IPS-NIHi7 (cell line): ENCODE data around the gene HNRNPUL1.

Experiments used
- DNase-seq: peaks from one replicate; pipeline ENCODE4 v3.0.0; 2012; ENCODE audit warnings: mixed read lengths; ENCODE audit errors: extremely low spot score

HNRNPUL1 gene

DNA sequence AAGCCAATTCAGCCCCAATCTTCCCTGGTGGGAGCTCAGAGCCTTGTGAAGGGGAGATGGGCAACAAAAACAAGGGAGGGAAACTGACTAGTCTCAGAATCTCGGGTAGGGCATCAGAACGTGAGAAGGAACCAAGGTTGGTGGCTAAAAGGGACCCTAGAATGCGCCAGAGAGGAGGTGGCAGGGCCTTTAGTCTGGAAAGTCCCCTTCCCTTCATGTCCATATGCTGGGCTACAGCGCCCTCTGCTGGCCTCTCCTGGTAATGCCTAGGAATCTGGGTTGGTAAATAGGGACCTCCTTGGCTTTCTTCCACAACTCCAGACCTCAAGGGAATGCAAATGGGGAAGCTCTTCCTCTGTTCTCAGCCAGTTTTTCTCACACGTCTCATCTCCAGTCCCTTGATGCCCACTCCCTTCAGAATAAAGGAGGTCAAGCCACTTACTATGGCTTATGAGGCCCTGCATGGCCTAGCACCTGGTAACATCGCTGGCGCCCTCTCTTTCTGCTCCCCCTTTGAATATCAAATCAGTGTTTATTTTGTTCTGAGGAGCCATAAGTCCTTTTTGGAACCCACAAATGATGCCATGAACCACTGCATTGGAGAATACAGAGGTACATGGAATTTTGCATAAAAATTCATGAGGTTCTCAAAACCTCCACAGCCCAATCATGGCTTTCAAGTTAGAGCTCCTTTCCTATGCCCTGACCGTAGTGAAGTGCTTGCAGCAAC lies 44.4 kb downstream of the HNRNPUL1 start:
- DNase-seq: peak; percentile 84

DNA sequence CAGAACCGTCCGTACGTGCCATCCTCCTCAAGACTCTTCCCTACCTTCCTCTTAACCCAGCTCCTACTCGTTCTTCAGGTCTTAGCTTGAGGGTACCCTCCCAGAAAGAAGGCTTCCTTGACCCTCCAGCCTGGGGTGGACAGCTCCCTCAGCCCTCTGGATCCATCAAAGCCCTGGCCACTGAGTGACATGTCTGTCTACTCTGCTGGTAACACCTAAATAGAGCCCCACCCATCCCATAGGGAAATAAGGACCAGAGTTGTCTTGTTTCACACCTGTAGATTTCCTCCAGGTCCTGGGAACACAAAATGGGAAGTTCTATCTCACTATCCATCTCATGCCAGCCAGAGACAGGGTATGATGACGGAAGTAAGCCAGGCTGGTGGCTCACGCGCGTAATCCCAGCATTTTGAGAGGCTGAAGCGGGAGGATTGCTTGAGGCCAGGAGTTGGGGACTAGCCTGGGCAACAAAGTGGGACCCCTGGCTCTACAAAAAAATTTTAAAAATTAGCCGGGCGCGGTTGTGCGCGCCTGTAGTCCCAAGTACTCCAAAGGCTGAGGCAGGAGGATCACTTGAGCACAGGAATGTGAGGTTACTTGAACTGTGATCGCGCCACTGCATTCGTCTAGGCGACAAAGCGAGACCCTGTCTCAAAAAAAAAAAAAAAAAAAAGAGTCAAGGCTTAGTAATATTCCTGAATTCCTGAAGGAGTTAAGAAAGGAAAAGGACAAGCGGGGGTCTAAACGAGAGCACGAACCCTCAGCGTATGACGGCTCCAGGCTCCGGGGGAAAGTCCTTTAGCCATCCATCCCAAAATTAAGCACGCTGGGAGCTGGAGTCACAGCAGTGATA lies 45.2 kb downstream of the HNRNPUL1 start:
- DNase-seq: no peak

- peak; percentile 92 for DNase-seq
Measured at GRCh38 chr19:41310033-41310831, 46.1 kb downstream of the HNRNPUL1 start, which contains the start of gene CCDC97. CCDC97 (plus strand) TSS chr19:41310172; CDS start chr19:41310311, 139 bp downstream.

DNA sequence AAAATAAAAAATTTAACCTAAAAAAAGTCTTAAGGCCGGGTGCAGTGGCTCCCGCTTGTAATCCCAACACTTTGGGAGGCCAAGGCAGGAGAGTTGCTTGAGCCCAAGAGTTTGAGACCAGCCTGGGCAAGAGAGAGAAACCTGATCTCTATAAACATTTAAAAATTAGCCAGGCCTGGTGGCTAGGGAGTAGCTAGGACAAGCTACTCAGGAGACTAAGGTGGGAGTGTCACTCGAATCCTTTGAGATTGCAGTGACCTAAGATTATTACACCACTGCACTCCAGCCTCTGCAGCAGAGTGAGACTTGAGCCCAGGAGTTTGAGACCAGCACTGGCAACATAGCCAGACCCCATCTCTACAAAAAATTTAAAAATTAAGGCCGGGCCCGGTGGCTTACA lies 46.9 kb downstream of the HNRNPUL1 start:
- no peak for DNase-seq

GRCh38 chr19:41311613-41312012 lies 47.4 kb downstream of the HNRNPUL1 start:
- DNase-seq: no peak

DNA sequence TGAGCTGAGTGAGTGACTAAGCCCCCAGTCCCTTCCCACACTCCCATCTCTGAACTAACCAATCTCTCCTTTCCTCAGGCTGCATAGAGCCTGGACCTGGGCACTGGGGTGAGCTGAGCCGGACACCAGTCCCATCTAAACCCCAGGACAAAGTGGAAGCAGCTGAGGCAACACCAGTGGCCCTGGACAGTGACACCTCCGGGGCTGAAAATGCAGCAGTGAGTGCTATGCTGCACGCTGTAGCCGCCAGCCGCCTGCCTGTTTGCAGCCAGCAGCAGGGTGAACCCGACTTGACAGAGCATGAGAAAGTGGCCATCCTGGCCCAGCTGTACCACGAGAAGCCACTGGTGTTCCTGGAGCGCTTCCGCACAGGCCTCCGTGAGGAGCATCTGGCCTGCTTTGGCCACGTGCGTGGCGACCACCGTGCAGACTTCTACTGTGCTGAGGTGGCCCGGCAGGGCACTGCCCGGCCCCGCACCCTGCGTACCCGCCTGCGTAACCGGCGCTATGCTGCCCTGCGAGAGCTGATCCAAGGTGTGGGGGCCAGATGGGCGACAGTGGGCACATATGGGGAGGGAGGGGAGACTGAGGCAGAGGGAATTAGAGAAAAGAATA lies 52.2 kb downstream of the HNRNPUL1 start:
- no peak for DNase-seq

GRCh38 chr19:41318696-41319499 lies 54.7 kb downstream of the HNRNPUL1 start:
- no peak for DNase-seq

GRCh38 chr19:41319500-41320184 lies 55.5 kb downstream of the HNRNPUL1 start:
- DNase-seq: no peak

- DNase-seq: no peak
Measured at GRCh38 chr19:41320185-41320518, 56.0 kb downstream of the HNRNPUL1 start.

DNA sequence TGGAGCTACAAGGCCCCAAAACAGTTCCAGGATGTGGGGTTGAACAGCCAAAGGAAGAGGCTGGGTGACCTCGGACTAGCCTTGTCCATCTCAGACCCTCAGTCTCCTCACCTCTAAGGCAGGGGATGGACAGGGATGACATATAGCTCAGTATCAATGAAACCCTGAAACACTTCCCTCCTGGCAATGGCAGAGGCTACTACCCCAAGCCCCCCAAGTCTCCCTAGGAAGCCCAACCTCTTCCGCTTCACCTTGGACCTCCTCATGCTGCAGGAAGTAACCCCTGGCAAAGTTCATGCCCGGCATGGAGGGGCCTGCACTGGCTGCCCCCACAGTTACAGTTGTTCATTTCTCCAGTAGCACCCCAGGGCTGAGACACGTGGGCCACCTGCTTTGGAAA lies 56.4 kb downstream of the HNRNPUL1 start:
- DNase-seq: no peak

GRCh38 chr19:41321204-41321599 lies 57.0 kb downstream of the HNRNPUL1 start:
- no peak for DNase-seq

DNA sequence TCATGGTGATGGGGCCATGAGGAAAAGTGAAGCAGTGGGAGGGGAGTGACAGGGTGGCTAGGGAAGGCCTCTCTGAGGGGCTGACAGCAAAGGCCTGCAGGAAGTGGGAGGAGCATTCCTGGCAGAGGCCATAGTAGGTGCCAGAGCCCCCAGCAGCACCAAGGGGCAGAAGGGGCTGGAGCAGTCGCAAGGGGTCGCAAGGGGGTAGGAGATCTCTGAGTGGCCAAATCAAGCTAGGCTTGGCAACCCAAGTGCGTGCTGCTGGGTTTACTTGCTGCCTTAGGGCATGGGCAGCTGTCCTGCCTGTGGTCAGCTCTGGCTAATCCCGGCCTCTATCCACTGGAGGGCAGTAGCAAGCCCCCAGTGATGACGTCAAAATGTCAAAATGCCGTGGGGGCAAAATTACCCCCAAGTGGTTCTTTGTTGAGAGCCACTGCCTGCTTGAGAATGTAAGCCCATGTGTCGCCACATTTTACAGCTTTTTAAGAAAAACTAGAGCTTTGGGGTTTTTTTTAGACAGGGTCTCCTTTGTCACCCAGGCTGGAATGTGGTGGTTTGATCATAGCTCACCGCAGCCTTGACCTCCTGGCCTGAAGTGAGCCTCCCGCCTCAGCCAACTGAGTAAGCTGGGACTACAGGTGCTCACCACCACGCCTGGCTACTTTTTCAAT lies 57.6 kb downstream of the HNRNPUL1 start:
- DNase-seq: peak; percentile 79

GRCh38 chr19:41322451-41322850 lies 58.3 kb downstream of the HNRNPUL1 start:
- no peak for DNase-seq

DNA sequence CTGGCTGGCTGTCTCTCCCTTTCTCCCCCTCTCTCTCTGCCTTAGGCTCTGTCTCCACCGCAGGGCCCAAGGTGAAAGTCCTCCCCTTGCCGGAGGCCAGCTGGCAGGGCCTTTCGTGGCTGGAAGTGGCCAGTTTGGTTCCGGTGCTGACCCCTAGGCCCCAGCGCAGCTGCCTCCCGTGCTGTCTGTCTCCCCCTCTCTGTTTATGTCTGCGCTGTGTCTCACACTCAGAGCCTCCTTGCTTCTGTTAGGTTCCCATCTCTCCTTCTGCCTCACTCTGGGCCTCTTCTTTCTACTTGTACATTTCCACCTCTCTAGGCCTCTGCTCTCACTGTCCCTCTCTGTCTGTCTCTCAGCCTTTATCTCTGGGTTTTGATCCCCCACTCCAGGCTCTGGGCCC lies 58.9 kb downstream of the HNRNPUL1 start:
- no peak for DNase-seq

DNA sequence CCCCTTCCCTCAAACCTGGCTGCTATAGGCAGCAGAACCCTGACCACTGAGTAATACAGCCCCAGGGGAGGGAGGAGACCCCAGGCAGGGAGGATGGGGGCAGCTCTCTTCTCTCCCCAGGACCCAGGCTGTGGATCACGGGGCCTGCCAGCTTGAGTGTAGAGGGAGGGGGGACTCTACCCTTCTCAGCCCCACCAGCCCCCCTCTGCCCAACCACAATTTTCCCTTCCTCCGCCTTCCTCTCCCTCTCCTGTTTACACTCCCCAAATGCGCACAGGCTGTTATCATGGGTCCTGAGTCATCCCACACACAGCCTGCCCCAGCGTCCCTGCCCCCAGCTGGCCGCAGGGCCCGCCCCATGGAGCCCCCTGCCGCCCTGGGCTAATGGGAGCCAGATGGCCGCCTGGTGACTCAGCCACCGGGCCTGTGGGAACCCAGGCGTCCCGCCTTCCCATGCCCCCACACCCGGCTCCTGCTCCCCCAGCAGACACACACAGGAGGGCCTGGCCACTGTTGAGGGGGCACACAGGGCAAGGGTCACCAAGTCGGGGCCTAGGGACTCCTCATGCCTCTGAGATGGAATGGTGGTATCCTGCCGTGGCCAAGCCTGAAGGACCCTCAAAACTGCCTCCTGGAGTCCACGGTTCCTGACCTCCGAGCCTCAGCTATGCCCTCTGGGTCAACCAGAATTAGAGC lies 59.4 kb downstream of the HNRNPUL1 start:
- DNase-seq: peak; percentile 67

GRCh38 chr19:41324231-41324702 lies 60.1 kb downstream of the HNRNPUL1 start:
- no peak for DNase-seq

DNA sequence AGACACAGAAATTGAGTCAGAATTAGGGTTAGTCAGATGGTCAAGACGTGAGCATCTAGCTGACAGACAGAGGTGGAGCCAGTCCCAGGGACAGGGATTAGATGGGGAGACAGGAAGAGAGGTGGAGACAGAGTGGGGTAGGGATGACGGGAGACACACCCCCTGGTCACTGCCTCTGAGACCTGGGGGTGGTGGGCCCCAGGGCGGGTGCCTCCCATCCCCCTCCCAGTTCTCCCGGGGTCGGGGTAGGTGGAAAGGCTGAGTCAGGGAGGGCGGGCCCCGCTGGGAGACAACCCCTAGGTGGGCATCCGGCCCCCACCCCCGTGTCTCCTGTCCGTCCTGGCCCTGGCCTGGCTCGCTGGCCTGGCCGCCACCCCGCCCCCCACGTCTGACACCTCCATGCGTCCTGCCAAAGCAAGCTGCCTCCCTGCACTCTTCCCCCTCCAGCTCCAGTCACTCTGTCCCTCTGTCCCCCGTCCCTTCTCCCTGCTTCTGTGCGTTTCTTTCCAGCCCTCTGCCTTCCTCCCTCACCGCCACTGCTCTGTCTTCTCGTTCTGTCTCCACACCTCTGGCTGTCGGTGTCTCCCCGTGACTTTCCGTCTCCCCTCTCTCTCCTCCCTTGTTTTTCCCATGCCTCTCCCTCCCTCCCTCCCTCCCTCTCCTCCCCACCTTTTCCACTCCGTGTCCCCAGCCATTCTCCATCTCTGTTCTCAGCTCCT lies 60.9 kb downstream of the HNRNPUL1 start:
- peak; percentile 91 for DNase-seq

- DNase-seq: no peak
Measured at GRCh38 chr19:41325640-41325946, 61.4 kb downstream of the HNRNPUL1 start.
